Measurements from ENCODE around the gene APCDD1L. TPM values are rescaled to one million over a fixed set of nuclear protein-coding genes. Genes with fewer than 3 reads are reported as not detected.

Gene APCDD1L
- total RNA-seq: 1 to 10 TPM in 1 of 3 donors, under 1 TPM in 1, not detected in 1; 0.73 to 2.0 TPM

DNA sequence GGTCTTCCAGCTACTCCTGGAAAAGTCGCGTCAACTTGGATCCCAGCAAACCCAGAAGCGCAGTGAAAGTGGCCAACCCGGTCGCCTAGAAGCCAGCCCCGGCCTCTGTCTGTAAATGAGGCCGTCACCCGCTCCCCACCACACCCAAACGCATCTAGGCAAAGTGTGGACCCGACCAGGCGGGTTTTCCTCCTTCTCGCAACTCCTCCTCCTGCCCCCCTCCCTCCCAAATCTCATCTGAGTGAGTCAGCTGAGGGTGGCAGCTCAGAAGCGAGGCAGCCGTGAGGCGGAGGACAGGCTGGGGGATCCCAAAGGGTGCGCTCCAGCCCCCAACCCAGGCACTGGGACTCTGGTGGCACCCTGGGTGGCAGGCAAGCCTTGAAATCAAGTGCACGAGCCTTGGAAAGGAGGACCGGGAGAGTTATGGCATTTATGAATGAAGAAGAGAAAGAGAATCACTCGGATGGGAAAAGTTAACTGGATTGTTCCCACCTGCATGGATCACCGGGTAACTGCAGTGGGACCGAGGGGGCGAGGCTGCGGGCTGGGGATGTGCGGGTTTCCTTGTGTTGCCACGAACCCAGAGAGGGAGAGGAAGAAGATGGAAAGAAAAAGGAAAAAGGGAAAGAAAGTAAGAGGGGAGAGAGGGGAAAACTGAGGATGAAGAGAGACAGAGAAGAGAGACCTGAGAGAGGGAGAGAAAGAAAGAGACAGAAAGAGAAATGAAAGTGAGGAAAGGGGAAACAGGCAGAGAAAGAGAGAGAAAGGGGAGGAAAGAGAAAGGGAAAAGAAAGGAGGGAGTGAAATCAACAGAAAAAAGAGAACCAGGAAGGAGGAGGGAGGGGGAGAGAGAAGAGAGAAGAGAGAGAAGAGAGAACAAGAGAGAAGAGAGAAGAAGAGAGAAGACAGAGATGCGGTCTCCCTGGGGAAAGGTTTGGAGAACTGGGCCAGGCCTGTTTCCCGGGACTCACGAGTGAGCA lies at the start of gene APCDD1L:
TSS of gene APCDD1L (minus strand) at position 167 of the 980 bp plus-strand sequence. CDS start 692 bp downstream, outside the sequence.
- no peaks in the 10 kb centered on the region for H3K36me3 ChIP-seq
- intact Hi-C loops (cut with DNase I; ENCODE audit: low total_unique reads): no loop called here
- peak within 1 kb of the TSS; percentile 37 to 61 (median 38) for H3K4me3 ChIP-seq
- H3K27ac ChIP-seq: peak within 1 kb of the TSS in 1 of 2 donors; percentile 12
- peaks cover 5 to 33% of the 10 kb centered on the region in 2 donors for H3K27me3 ChIP-seq
- no peak for DNase-seq (ENCODE audit: low spot score in 2 of 2)
- no peak for TF ChIP-seq POLR2AphosphoS5 (IDR thresholded peaks at IDR 0.05)
- TF ChIP-seq POLR2A (IDR thresholded peaks at IDR 0.05): no peak
- no peaks in the 10 kb centered on the region for H3K9me3 ChIP-seq
- no peaks in the 10 kb centered on the region for H3K4me1 ChIP-seq

DNA sequence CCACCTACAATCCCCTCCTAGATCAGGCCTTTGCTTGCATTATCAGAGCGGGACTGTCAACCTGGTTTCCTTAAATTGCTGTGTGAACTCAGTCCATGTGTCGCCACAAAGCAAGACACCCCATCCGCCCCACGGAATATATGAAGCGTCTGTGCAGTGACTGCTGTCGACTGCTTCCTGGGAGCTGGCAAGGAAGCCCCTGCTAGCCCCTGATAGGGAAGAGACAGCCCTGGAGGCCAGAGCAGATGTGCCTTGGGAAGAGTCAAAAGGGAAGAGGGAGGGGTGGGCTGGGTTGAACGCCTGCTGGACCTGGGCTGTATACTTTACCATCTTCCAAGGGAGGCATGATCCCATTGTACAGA lies 44.1 kb upstream of the APCDD1L start:
- no peaks in the 10 kb centered on the region for H3K4me1 ChIP-seq
- intact Hi-C loops (cut with DNase I; ENCODE audit: low total_unique reads): no loop called here

DNA sequence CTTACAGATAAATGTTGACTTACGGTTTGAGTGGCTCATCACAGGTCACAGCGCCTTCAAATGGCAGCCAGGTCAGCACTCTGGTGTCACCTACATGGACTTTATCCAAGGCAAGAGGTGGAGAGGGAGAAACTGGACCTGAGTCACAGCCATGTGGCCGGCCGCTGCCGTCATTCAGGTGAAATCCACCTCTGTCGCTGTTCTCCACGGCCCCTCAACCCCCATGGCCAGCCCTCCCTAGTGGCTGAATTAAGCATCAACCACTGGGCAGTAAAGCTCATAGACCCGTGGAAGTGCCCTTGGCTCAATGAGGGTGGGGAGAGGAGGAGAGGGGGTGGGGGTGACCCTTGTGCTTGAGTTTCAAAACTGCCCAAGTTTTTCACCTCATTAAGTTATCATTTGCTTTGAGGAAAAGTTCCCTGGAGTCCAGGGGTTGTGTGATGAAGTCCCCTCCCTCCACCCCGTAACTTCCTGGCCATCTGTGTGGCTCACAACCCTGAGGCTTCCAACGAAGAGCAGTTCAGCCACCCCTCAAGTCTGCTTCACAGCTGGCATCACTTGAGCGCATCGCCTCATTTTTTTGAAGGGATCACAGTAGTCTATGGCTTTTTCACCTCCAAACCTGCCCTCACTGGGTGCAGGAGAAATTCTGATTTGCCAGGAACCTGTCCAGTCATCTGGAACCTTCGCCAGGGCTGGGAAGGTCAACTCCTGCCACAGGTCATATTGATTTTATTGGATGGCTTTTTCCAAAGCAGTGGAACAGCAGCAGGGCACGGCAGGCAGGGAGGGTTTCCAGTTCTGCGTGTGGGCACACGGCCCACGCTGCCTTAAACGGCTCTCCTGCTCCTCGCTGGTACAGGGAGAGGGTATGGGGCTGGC lies 43.5 kb upstream of the APCDD1L start:
- TF ChIP-seq POLR2AphosphoS5 (IDR thresholded peaks at IDR 0.05): no peak
- no peak for TF ChIP-seq POLR2A (IDR thresholded peaks at IDR 0.05)
- TF ChIP-seq CTCF (IDR thresholded peaks at IDR 0.05): no peak
- H3K27me3 ChIP-seq: no peaks in the 10 kb centered on the region
- peak in 1 of 2 donors; percentile 46 for DNase-seq (ENCODE audit: low spot score in 2 of 2)
- intact Hi-C loops (cut with DNase I; ENCODE audit: low total_unique reads): no loop called here
- no peaks in the 10 kb centered on the region for H3K4me1 ChIP-seq
- H3K36me3 ChIP-seq: no peaks in the 10 kb centered on the region
- H3K27ac ChIP-seq: no peak overlapping the region
- no peaks in the 10 kb centered on the region for H3K9me3 ChIP-seq
- no peak overlapping the region for H3K4me3 ChIP-seq

More for the DNA sequence above, 44.1 kb upstream of the APCDD1L start:
- Histone ChIP-seq H3K27ac (no peak overlapping the region), H3K36me3 (no peaks in the 10 kb centered on the region), H3K27me3 (no peaks in the 10 kb centered on the region), H3K4me3 (no peak overlapping the region), H3K9me3 (no peaks in the 10 kb centered on the region)
- TF ChIP-seq POLR2AphosphoS5 (IDR thresholded peaks at IDR 0.05) (no peak), POLR2A (IDR thresholded peaks at IDR 0.05) (no peak), CTCF (IDR thresholded peaks at IDR 0.05) (no peak)
- no peak for DNase-seq (ENCODE audit: low spot score in 2 of 2)

GRCh38 chr20:58557733-58558342 lies 42.6 kb upstream of the APCDD1L start:
- peak in 1 of 2 donors; percentile 31 for DNase-seq (ENCODE audit: low spot score in 2 of 2)
- no peaks in the 10 kb centered on the region for H3K4me1 ChIP-seq
- no peaks in the 10 kb centered on the region for H3K36me3 ChIP-seq
- no peak for TF ChIP-seq CTCF (IDR thresholded peaks at IDR 0.05)
- no peak for TF ChIP-seq POLR2A (IDR thresholded peaks at IDR 0.05)
- no peak for TF ChIP-seq POLR2AphosphoS5 (IDR thresholded peaks at IDR 0.05)
- no peaks in the 10 kb centered on the region for H3K27me3 ChIP-seq
- intact Hi-C loops (cut with DNase I; ENCODE audit: low total_unique reads): no loop called here
- H3K9me3 ChIP-seq: no peaks in the 10 kb centered on the region
- no peak overlapping the region for H3K4me3 ChIP-seq
- H3K27ac ChIP-seq: no peak overlapping the region

DNA sequence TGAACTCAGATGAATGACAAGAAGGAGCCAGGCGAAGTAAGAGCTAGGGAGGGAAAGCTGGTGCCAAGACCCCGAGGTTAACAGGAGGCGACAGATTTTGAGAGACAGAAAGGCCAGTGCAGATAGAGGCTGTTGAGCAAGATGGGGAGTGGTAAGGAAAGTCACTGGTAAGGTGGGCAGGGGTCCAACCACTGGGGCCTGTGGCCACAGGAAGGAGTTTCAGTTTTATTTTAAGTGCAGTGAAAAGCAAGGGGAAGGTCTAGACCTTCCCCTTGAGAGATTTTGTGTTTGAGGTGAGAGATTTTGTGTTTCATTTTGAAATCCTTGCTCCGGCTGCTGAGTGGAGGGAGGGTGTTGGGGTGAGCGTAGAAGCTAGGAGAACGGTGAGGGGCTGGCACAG lies 41.8 kb upstream of the APCDD1L start:
- no peaks in the 10 kb centered on the region for H3K36me3 ChIP-seq
- intact Hi-C loops (cut with DNase I; ENCODE audit: low total_unique reads): no loop called here
- H3K4me1 ChIP-seq: no peaks in the 10 kb centered on the region
- H3K4me3 ChIP-seq: no peak overlapping the region
- no peaks in the 10 kb centered on the region for H3K27me3 ChIP-seq
- H3K27ac ChIP-seq: no peak overlapping the region
- TF ChIP-seq POLR2AphosphoS5 (IDR thresholded peaks at IDR 0.05) (no peak), CTCF (IDR thresholded peaks at IDR 0.05) (no peak), POLR2A (IDR thresholded peaks at IDR 0.05) (no peak)
- peak in 1 of 2 donors; percentile 7 for DNase-seq (ENCODE audit: low spot score in 2 of 2)
- H3K9me3 ChIP-seq: no peaks in the 10 kb centered on the region

All from breast epithelium (tissue), 4 donors.